DMS153 treated with DMSO at 0.1 percent for 48 hours (cell line): Measurements from ENCODE around the gene ST6GALNAC1.
A peak's percentile ranks its signal among the peaks of the same experiment; 100 is the strongest.
"Not testable (repeated sequence)": the region's sequence is repeated elsewhere in the genome, so short reads cannot be mapped to it uniquely, and the experiment has no call there.

Experiments used
- DNase-seq: peaks from one replicate; lab custom pipeline; 2025; ENCODE audit not compliant: unreplicated experiment; lab: John Stamatoyannopoulos, UW

Gene ST6GALNAC1

DNA sequence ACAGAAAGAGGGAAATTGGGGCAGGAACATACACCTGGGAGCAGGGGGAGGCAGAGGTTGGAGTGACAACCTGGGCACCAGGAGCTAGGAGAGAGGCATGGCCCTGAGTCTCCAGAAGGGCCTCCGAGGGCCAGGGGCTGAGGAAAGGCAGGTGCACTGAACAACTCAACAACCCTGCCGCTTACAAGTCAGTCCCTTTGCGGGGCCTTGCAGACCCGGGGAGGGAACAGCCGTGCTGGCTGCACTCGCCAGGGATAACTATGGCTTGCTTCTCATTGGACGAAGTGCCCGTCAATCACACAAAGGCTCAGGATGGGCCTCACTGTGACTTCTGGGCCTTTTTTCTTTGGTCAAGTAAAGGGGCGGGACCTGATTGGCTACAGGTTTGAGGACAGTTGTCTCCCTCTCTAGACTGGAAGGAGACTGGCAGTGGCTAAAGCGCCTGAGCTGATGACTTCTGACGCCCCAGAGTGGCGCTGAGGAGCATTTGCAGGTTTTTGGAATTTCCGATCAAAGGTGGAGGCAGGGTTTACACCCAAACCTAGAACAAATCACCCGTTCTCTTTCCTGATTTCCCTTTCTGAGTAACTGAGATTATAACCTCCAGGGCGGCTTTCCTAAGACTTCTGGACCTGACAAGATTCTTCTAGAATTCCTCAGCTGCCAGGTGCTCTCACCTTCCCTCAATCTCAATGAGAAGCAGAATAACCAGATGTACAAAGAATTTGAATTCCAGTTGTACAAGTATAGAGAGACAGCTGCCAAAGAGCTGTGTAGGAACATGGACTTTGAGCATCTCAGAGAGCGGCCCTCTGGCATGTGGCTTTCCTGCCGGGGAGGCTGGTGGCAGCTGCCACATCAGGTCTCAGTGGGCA is 30.3 kb downstream of the ST6GALNAC1 start:
- DNase-seq: no peak

DNA sequence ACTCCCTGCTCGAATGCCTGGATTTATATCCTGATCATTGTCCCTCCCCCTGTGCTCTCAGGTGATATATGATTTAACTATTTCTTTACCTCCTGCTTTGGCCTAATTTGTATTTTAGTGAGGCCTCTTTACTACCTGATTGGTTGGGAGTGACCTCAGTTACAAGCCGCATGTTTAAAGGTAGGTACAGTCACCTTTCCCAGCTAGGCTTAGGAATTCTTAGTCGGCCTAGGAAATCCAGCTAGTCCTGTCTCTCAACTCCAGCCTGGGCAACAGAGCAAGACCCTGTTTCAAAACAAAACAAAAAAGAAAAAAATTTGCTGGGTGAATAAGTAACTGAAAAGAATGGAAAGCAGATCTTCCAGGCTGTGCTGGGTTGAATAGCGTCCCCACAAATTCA is 31.1 kb downstream of the ST6GALNAC1 start:
- DNase-seq: no peak

DNA sequence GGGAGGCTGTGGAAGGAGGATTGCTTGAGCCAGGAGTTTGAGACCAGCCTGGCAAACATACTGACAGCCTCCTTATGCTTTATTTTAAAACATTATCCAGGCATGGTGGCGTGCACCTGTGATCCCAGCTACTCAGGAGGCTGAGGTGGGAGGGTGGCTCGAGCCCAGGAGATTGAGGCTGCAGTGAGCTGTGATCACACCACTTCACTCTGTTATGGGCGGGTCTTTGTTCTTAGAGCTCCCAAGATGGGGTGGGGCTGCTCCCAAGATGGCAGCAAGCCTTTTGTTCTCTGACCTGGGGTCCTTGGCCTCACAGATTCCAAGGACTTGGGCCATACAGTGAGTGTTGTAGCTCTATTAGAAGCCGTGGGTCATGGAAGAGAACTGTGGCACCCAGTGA is 31.8 kb downstream of the ST6GALNAC1 start:
- no peak for DNase-seq

DNA sequence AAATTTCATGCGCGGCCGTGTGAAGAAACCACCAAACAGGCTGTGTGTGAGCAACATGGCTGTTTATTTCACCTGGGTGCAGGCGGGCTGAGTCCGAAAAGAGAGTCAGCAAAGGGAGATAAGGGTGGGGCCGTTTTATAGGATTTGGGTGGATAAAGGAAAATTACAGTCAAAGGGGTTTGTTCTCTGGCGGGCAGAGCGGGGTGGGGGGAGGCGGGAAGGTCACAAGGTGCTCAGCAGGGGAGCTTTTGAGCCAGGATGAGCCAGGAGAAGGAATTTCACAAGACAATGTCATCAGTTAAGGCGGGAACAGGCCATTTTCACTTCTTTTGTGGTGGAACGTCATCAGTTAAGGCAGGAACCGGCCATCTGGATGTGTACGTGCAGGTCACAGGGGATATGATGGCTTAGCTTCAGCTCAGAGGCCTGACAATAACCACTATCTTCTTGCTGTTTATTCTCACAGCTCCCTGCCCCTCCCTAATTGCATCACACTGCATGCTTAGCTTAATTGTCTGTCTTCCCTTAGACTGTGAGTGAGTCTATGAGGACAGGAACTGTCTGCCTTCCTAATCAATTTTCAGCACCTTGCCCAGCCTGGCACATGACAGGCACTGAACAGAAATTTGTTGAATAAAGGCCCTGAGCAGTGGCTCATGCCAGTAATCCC is 32.3 kb downstream of the ST6GALNAC1 start:
- not testable (repeated sequence) for DNase-seq

DNA sequence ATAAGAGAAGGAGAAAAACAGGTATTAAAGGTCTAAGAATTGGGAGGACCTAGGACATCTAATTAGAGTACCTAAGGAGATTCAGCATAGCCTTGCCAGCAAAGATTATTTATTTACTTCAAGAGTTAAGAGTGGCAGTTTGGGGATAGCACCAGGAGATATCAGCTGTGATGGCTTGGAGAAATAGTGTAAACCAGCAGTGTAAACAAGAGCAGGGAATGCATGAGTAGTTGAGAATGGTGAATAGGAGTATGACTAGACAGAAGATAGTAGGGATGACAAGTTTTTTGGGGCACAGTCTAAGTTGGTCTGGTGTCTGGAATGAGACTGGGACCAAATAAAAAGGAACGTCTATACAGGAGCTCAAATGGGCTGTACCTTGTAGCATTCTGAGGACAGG is 36.9 kb downstream of the ST6GALNAC1 start:
- not testable (repeated sequence) for DNase-seq

DNA sequence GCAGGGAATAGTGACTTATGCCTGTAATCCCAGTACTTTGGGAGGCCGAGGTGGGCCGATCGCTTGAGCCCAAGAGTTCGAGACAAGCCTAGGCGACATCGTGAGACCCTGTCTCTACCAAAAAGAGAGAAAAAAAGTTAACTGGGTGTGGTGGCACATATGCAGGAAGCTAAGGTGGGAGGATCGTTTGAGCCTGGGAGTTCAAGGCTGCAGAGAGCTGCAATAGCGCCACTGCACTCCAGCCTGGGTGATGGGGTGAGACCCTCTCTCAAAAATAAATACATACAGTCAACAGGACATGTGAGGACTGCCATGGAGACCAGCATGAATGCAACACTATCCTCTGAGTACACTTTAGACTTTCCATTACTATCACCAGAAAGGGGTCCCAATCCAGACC is 42.5 kb downstream of the ST6GALNAC1 start:
- no peak for DNase-seq

DNA sequence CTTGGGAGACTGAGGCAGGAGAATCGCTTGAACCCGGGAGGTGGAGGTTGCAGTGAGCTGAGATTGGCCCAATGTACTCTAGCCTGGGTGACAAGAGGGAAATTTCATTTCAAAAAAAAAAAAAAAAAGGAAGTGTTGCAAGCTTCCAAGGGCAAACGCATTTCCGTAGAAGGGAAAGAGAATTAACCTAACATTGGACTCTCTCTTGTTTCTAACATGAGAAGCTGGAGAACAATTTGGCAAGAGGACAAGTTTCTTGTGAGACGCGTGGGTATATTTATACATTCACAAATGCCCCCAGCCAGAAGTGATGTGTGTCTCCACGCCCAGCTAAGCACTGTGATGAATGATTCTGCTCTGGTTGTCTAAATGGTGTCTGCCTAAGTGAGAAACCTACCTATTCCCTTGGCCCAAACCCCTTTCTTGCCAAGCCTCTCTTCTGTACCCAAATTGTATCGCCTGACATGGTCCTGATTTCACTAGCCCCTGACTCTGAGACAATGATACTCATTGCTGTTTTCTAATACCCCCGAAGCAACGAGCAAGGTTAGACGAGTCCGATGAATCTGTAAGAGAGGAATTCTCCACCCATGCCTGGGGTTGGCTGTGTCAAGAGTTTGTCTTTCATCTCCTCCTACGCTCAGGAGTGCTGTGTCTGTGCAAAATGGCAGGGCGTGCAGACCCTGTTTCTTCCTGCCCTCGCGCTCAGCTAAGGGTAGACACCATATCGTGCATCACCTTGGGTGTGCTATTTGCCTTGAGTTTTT is 43.7 kb downstream of the ST6GALNAC1 start:
- no peak for DNase-seq

DNA sequence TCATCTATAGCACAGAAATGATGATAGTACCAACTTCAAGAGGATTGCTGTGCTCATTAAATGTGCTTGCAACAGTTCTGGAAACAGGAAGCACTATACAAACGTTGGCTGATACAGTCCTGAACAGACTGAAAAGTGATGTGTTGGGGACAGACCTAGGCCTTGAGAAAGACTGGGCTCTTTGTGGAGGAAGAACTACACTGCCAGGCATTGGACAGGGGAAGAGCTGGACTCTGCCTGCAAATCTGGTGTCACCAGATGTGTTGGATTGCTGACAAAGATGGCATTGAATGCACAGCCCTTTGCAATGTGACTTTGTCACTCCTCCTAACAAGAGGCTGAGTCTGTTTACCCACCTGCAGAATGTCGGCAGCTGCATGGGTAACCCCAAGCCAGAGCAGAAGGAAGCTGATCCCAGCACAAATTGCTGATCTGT is 45.5 kb downstream of the ST6GALNAC1 start:
- DNase-seq: peak; percentile 58

DNA sequence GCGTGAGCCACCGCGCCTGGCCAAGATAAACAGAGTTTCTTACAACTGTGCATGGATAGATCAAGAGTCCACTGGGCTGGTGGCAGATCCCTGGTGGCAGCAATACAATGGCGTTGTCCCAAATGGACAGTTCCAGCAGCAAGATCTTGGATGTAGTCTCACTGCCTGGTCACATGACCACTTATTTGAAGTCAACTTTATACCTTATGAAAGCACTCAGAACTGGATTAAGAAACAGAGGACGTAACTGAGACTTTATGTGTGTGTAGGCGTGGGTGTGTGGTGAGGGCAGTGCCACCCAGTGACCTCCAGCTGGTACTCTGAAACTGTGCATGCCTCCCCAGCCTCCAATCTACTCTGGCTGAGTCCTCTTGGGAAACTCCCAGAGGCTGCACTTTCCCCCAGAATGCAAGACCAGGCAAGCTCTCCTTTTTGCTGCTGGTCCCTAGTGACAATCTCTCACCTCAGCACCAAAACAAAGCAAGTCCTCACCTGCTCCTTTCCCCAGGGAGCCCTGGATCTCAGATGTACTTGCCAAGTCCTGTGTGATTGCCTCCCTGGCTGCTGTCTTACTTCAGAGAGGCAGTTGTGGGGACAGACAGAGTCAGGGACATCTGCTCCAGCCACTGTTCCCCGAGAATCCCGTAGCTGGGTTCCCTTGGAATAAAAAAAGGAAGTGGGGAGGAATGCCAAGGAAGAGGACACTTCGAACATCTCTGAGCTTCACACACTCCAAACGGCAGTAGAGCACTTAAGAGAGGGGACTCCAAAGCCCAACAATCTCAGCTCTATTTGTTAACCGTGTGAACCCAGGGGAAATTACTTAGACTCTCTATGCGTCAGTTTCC is 46.2 kb downstream of the ST6GALNAC1 start:
- peak; percentile 88 for DNase-seq

DNA sequence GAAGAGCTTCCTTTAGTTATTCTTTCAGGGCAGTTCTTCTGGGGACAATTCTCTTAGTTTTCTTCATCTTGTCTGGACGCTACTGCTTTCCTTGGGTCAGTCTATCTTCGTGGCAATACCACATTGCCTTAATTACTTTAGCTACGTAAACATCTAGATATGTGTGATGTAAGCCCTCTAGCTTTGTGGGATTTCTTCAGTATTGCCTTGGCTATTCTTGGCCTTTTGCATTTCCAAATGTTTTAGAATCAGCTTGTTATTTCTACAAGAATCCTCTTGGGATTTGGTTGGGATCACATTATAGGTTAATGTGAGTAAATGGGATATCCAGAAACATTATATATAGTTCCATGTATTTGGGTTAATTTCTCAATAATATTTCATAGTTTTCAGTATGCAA is 48.9 kb downstream of the ST6GALNAC1 start:
- no peak for DNase-seq

DNA sequence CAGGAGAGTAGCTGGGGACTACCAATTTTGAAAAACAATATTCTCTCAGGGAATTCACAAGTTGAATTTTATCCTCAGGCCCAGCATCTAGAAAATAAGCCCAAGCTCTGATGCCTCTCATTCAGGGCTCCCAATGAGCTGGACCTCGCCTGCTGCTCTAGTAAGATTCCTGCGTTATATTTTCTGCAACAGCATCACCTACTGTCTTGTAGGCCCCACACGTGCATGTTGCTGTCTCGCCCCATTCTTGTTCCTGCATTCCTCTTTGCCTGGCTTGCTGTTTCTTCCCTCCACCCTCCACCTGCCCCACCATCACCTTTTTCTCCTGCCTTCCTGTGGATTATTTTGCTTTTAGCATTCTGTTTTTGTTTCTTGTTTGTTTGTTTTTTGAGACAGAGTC is 49.6 kb downstream of the ST6GALNAC1 start:
- no peak for DNase-seq

DNA sequence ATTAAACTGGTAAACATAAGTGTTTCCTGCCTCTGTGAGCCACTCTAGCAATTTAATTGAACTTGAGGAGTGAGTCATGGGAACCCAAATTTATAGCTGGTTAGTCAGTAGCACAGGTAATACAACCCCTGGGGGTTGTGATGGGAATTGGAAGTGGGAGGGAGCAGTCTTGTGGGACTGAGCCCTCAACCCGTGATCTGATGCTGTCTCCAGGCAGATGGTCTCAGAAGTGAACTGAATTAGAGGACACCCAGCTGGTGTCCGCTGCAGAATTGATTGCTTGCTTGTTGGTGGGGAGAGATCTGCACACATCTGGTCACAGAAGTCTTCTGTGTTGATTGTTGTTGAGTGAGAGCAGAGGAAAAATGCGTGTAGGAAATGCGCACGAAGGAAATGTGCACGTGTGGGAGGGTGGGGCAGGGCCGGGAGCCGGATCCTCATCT is 50.2 kb downstream of the ST6GALNAC1 start:
- DNase-seq: peak; percentile 50

DNA sequence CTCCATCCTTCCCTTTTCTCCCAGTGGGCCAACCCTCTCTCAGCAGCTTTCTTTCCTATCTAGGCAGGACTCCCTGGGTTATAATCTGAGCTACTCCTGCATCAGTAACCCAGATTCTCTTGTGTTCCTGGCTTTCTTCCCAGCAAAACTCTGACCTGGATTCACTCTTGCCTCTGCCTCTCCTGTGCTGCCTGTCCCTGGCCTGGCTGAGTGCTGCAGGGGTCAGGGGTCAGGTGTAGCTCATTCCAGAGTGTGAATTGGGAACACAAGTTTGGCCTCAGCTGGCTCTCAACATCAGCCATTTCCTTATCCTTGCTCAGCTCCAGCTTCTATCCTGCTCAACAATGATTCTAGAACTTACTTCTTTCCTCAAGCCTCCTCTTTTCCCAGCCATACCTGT is 55.4 kb downstream of the ST6GALNAC1 start:
- no peak for DNase-seq

DNA sequence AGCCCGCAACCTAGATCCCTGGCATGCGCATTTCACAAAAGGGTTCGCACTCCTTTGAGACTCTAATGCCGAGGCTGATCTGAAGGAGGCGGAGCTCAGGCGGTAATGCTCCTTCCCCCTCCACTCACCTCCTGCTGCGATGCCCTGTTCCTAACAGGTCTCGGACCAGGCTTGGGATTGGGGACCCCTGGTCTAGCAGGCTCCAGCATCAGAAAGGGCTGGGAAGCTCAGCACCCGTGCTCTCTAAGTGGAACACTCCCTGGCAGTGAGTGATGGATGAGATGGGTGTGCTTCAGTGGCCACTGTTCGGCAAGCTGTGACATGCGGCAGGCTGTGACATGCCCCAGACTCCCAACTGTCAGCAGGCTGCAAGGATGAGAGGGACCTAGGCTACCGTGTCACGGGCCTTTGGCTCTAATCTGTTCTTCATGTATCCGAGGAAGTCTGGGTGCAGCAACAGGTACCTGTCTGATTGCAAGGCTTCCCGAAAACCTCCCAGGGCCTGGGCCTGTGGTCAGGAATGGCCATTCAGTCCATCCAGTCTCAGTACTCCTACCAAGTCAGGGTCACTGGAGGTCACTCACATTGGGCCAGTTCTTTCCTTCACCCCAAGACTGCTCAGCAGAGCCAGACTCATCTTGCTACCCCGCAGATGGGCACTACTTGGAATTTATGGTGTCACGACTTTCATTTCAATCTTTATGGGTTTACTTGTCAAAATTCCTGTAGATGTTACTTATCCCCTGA is 56.6 kb downstream of the ST6GALNAC1 start:
- DNase-seq: peak; percentile 78

DNA sequence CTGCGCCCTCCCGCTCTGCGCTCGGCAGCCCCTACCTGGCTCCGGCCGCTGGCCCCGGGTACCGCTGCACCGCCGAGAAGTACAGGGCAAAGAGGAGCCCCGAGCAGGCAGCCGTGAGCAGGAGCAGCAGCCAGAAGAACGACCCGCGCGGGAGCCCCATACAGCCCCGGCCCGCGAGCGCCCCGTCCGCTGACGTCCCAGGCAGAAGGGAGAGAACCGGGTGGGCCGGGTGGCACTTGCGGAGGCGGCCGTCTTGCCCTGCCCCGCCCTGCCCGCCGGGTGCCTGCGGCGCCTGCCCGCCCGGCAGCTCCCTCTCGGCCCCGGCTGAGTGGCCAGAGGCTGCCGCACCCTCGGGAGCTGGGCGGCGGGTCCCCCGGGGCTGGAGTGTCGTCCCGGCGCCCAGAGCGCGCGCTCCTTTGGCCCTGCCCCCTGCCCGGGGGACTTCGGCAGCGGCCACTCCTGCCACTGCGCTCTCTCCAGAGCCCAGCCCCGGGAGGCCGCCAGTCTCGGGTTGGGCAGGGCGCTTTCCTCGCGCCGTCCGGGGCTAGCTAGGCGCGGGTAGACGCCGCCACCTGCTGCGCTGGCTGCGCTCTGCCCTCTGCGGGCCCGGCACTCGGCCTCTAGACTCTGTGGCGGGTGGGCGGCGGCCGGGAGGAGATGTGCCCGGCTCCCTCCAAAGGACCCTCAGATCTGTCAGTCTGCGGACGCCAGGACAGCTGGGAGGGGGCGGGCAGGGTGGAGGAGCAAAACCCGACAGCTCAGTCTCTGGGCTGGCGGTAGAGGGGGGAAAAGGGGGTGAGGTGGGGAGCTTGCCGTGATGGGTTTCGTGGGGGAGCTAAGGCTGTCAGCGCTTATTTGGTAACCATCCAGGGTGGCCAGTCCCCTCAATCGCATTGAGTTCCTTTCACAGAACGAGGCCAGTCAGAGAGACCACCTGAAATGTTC is 57.6 kb downstream of the ST6GALNAC1 start, which contains the start of gene ST6GALNAC2:
ST6GALNAC2 (minus strand) TSS at position 212 of the 945 bp plus-strand sequence; CDS start at position 160, 52 bp downstream.
- peak; percentile 43 for DNase-seq

DNA sequence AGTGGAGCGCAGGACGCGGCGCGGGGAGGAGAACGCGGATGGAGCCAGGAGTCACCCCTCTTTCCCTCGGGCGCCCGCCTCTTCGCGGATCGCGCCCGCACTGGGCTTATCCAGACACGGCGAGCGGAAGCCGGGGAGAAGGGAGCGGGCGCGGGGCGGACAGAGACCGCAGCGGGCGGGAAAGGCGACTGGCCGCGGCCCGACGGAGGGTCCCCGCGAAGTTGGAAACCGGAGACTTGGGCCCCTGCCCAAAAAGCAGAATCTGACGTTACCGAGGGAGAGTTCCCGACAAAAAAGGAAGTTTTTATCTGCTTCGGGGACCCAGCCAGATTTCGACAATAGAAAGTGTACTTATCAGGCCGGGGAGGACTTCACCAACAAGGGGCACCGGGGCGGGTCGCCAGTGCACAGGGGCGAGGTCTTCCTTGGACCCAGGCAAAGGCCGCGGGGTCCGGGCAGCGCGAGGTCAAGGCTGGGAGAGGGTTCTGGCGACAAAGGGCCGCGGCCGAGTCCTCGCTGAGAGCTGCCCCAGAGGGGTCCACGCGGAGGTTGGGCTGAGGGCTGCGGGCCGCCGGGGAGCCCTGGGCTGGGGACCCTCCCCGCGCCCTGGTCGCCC is 58.4 kb downstream of the ST6GALNAC1 start:
- DNase-seq: no peak

DNA sequence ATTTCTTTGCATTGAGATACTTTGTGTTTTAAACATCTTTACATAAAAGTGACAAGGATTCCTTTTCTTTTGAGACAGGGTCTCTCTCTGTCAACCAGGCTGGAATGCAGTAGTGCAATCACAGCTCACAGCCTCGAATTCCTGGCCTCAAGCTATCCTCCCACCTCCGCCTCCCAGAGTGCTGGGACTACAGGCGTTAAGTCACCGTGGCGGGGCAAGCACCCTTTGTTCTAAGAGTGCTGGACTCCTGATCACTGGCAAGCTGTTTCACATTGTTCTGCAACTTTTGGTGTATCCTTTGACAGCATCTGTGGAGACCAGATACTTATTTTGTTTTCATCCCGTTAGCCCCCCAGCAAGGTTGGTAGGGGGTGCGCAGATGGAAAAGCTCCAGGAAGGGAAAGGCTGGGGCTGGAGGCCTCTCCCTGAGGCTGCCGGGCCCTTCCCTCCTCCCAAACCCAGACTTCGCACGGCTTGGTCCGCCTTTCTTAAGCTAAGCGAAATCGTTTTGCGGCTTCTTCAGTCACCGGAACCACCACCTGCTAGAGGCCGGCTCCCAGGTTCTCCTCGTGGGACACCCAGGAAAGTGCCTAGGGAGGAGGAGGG is 59.0 kb downstream of the ST6GALNAC1 start:
- DNase-seq: no peak

DNA sequence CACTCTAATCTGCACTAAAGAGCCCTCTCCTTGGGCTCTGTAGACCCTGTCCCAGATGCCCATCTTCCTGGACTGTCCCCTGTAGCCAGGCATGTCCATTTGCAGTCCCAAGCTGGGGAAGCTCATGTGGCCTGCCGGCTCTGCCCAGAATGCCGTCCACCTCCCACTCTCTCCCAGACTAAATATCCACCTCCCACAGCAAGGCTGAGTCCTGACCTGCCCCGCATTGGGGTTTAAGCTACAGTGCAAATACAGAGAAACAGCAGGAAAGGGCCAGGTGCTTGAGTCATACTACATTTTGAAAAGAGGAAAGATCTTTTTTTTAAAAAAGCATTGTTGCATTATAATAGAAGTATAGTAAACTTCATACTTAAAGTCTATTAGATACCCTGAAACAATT is 60.9 kb downstream of the ST6GALNAC1 start:
- DNase-seq: no peak
